Fibroblast of villous mesenchyme (primary cell): ENCODE data around the gene CETN2. TPM values are rescaled to one million over a fixed set of nuclear protein-coding genes. Genes with fewer than 3 reads are reported as not detected.
A peak's percentile ranks its signal among the peaks of the same experiment; 100 is the strongest.

Experiments
- DNase-seq: peaks from one replicate; pipeline ENCODE4 v3.0.0-alpha.2; 2010; ENCODE audit warnings: low read depth
- H3K4me3 ChIP-seq: 2 replicates; pipeline ENCODE4 v1.5.1; 2011; ENCODE audit warnings: low read depth, mild to moderate bottlenecking, low read length
- total RNA-seq: library from RNA; depleted of rRNA; stranded (reverse); fragments of >200 nt; gene quantifications from 2 replicates; pipeline ENCODE4 v1.2.3, GENCODE V29; 2012
- TF ChIP-seq, protein P1 (sequence below): IDR thresholded peaks from 2 replicates; pipeline ENCODE4 v1.5.1; 2012; ENCODE audit warnings: low read depth, mild to moderate bottlenecking, low read length; ENCODE audit not compliant: insufficient read depth

Gene CETN2
- total RNA-seq = 39.9 and 46.2 TPM in 2 replicates

DNA sequence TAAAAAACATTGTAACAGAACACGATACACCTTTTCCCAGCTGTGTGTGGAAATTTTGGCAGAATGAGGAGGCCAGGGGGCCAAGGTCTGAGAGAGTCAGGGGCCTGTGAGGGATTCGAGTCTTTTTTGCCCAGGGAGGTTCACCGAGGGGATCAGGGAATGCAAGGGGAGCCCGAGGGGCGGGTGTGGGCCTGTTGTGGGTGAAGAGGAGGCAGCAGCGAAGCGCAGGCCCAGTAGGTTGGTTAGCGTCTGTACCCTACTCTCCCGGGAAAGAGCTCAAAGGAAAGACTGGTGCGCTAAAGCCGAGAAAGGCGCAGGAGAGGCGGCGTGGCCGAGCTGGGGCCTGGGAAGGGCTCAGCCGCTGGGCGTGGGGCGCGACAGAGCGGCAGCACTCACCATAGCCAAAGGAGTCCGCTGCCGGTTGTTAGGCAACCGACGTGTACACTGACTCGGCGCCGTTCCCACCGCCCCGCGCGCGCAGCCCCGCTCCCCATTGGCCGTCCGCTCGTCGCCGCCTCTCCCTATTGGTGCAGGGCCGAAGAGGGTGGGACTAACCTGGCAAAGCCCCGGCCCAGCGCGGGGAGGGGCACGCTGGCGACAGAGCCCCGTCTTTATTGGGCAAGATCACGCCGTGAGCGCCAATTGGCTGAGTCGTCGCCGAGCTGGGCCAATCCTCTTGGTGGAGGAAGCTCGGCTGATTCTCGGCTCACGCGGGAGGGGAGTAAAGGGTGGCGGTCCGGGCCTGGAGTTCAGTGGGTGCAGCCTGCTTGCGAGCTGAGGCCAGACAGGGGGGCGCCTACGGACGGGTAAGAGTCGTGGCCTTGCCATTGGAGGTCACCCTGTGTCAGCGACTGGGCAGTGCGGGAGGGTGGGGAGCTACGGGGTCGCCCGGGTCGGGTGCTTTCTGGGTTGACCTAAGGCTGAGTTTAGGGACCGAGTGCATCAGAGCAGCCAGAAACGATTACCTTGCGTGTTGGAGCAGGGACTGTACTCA lies at the start of gene CETN2, which contains the start of gene NSDHL:
TSS of gene CETN2 (minus strand) at position 446 of the 994 bp plus-strand sequence. CDS start at position 399, 47 bp downstream.
TSS of gene NSDHL (plus strand) at position 752 of the 994 bp plus-strand sequence. CDS start 15,262 bp downstream, outside the sequence.
- H3K4me3 ChIP-seq = peak within 1 kb of the TSS; percentile 76
- TF ChIP-seq, protein P1, sequence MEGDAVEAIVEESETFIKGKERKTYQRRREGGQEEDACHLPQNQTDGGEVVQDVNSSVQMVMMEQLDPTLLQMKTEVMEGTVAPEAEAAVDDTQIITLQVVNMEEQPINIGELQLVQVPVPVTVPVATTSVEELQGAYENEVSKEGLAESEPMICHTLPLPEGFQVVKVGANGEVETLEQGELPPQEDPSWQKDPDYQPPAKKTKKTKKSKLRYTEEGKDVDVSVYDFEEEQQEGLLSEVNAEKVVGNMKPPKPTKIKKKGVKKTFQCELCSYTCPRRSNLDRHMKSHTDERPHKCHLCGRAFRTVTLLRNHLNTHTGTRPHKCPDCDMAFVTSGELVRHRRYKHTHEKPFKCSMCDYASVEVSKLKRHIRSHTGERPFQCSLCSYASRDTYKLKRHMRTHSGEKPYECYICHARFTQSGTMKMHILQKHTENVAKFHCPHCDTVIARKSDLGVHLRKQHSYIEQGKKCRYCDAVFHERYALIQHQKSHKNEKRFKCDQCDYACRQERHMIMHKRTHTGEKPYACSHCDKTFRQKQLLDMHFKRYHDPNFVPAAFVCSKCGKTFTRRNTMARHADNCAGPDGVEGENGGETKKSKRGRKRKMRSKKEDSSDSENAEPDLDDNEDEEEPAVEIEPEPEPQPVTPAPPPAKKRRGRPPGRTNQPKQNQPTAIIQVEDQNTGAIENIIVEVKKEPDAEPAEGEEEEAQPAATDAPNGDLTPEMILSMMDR = no peak
- peak; percentile 96 for DNase-seq

DNA sequence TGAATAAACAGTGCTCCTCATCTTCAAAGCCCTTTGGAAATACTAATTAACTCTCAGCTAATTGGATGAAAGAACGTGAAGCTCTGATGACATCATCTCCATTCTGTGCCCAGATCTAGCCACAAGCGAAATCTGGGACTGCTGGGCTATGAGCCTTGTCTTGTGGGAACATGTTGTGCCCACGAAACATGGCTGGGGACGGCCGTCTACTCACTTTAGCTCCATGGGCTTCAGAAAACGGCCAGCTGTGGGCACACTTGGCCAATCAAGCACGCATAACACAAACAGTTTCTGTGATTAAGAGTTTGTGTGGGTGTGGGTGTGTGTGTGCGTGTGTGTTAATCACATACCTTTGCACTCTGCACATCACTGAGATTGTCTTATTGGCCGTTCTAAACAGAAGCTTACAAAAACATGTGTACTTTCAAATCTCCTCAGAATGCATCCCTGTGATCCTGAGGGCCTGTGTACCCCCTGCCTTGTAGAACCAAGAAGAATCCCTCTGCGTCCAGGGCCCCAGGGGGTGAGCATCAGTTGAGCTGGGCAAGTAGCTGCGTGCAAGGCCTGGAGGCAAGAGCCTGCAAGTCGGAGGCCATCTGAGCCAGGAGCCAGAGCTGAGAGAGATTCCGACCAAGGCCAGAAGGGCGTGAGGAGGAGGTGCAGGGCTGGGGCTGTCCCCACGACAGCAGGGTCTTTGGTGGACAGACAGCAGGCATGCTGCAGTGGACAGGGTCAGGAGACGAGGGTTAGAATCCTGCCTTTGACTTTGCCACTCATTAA lies 48.6 kb upstream of the CETN2 start:
- H3K4me3 ChIP-seq = no peak overlapping the region
- no peak for DNase-seq
- TF ChIP-seq, protein P1 = no peak

DNA sequence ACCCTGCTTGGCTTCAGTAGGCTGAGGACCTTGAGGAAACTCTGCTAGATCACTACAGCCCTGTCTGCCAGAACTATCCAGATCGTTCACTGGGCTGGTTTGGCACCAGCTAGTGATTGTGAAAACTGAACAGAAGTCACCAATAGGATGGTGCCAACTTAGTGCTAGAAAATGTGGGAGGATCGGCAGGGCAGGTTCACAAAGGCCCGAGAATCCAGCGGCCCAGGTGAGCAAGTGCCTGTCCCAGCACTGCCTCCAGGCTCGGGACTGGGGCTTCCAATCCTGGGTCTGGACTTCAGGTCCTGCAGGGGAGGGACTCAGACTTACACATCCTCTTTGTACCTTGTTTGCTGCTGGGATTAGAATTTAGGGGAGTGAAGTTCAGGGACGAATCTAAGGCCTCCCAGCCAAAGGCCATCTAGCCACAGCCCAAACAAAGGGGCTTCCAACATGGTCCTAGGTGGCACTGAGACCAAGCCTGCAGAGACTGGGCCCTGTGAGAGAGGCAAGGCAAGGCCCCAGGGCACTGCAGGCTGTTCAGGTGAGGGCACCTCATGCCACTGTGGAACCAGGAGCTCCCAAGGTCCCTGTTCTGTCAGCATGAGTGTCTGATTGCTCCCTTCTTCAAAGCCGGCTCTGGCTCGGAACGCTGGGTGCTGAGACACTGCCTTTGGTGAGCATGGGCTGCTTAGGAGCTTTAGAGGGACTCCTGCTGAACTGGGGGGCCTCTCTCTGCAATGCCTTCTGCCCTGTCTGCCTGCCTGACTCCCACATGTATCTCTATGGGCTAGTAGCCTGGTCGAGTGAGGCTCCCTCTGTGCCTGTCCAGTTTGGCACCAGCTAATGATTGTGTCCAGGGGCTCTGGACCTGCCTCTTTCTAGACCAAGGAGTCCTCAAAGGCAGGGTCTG lies 46.6 kb upstream of the CETN2 start:
- no peak overlapping the region for H3K4me3 ChIP-seq
- DNase-seq = no peak
- TF ChIP-seq, protein P1 = no peak

GRCh38 chrX:152873361-152873760 lies 42.8 kb upstream of the CETN2 start:
- DNase-seq = no peak
- TF ChIP-seq, protein P1 = no peak
- H3K4me3 ChIP-seq = no peak overlapping the region

DNA sequence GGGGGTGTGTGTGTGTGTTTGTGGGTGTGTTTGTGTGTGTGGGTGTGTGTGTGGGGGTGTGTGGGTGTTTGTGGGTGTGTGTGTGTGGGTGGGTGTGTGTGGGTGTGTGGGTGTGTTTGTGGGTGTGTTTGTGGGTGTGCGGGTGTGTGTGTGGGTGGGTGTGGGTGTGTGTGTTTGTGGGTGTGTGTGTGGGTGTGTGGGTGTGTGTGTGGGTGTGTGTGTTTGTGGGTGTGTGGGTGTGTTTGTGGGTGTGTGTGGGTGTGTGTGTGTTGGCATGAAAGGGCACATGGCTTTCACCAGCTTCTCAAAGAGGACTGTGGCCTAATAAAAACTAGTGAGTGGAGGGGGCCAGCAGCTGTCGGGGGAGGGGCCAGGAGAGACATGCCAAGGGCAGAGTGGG lies 42.0 kb upstream of the CETN2 start:
- H3K4me3 ChIP-seq = no peak overlapping the region
- DNase-seq = no peak
- TF ChIP-seq, protein P1 = no peak

GRCh38 chrX:152871260-152871659 lies 40.7 kb upstream of the CETN2 start:
- TF ChIP-seq, protein P1 = no peak
- no peak for DNase-seq

More at GRCh38 chrX:152871260-152871659, 40.7 kb upstream of the CETN2 start:
- H3K4me3 ChIP-seq = no peak overlapping the region
